GM23248 (cell line): ENCODE measurements around the gene PYGB.

Experiments
- EZH2 ChIP-seq: fragments of 200-600 bp; sonication (generic); IDR thresholded peaks from 2 replicates; pipeline ENCODE4 v1.6.1; 2018; ENCODE audit warnings: antibody characterized with exemption, mild to moderate bottlenecking; ENCODE audit not compliant: insufficient read depth, poor library complexity, severe bottlenecking
- EZH2phosphoT487 ChIP-seq: fragments of 200-600 bp; sonication (generic); IDR thresholded peaks from 2 replicates; pipeline ENCODE4 v1.6.1; 2018; ENCODE audit warnings: antibody characterized with exemption, moderate library complexity, mild to moderate bottlenecking, low read depth; ENCODE audit not compliant: insufficient read depth

DNA sequence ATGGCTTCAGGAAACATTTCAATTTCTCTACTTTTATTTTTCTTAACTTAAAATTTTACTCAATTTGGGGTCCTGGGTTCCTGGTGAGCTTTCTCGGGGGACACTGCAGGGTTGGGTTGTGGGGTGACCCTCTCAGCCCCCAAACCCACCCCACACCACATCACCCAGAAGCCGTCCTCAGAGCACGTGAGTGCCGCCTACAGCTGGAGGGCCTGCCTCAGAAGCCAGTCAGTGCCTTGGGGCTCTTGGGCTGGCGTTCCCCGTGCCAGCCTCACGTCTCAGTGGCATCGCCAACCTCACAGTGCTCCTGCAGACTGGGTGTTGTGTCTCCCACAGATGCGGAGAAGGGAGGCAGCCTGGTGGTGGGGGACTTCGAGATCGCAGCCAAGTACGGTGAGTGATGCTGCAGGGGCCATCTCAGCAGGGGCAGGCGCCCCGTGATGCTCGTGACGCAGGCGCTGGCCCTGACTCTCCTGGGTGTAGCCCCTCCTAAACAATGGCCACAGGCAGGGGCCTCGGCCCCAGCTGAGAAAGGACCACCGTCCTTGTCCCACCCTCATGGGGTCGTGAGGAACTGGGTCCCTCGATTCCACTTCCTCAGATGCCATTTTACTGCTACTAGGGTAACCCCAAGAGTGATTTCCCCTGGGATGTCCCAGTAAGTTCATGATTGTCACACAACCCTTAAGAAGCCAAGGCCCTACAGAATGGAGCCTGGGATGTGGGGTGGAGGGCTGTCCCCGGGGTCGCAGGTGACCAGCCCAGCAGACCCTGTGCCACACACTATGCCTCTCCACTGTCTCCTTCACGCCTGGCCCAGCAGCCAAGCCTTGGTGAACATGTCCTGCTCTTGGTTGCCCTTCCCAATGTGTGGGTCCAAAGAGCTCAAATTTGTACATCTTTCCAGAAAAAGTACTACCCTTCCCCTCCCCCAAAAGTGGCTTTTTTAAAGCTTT lies 23.8 kb upstream of the PYGB start:
- TF ChIP-seq EZH2 (no peak), EZH2phosphoT487 (no peak)
